GM23338 (cell line): ENCODE measurements around the gene HSFX2.
"Not testable (repeated sequence)": the region's sequence is repeated elsewhere in the genome, so short reads cannot be mapped to it uniquely, and the experiment has no call there.

ENCODE experiments used
- CREB1 ChIP-seq: fragments of 250-450 bp; sonication (Bioruptor Pico); IDR thresholded peaks from 2 replicates; pipeline ENCODE4 v1.5.0; 2020; ENCODE audit warnings: low read depth, mild to moderate bottlenecking, moderate library complexity
- CTCF ChIP-seq, 2 experiments: fragments of 200-600 bp in 1 of 2; sonication (generic) in 1 of 2; conservative IDR thresholded peaks; 2 replicates each; pipeline versions ENCODE4 v1.5.1 to v1.6.1; 2016 to 2017; ENCODE audit warnings: antibody characterized with exemption in 2 of 2, low read depth in 2 of 2, mild to moderate bottlenecking in 2 of 2, moderate library complexity in 1 of 2
- ETS1 ChIP-seq: IDR thresholded peaks from 2 replicates; pipeline ENCODE4 v1.6.1; 2016; ENCODE audit warnings: antibody characterized with exemption
- EZH2 ChIP-seq: fragments of 200-600 bp; sonication (generic); IDR thresholded peaks from one replicate; pipeline ENCODE4 v1.8.0; 2017; ENCODE audit warnings: antibody characterized with exemption, mild to moderate bottlenecking, low read depth; ENCODE audit not compliant: unreplicated experiment
- EZH2phosphoT487 ChIP-seq: fragments of 200-600 bp; sonication (generic); IDR thresholded peaks from one replicate; pipeline ENCODE4 v1.8.1; 2018; ENCODE audit warnings: antibody characterized with exemption; ENCODE audit not compliant: unreplicated experiment
- POLR2AphosphoS5 ChIP-seq: IDR thresholded peaks from 2 replicates; pipeline ENCODE4 v1.6.1; 2016; ENCODE audit warnings: antibody characterized with exemption, low read depth
- REST ChIP-seq: IDR thresholded peaks from one replicate; pipeline ENCODE4 v1.6.1; 2018; ENCODE audit warnings: antibody characterized with exemption; ENCODE audit not compliant: unreplicated experiment
- STAT1 ChIP-seq: IDR thresholded peaks from one replicate; pipeline ENCODE4 v1.6.1; 2016; ENCODE audit warnings: antibody characterized with exemption; ENCODE audit not compliant: unreplicated experiment
- ZNF114 ChIP-seq: fragments of 250-450 bp; sonication (Bioruptor Pico); IDR thresholded peaks from 2 replicates; pipeline ENCODE4 v1.5.0; 2020; ENCODE audit warnings: mild to moderate bottlenecking, moderate library complexity

GRCh38 chrX:149590993-149591392 lies 4.1 kb downstream of the HSFX2 start:
- TF ChIP-seq CTCF (conservative IDR thresholded peaks at IDR 0.05; ENCODE audit: low read depth in 2 of 2); EZH2; POLR2AphosphoS5; ZNF114 (CRISPR knock-in tag); CREB1 (CRISPR knock-in tag); STAT1; REST; ETS1; EZH2phosphoT487: not testable (repeated sequence)
